Measurements from ENCODE around the gene GRHL1.
"Not testable (repeated sequence)": the region's sequence is repeated elsewhere in the genome, so short reads cannot be mapped to it uniquely, and the experiment has no call there.

The GRHL1 gene

GRCh38 chr2:9912468-9912867, 39.0 kb upstream of the GRHL1 start:
- DNase-seq (ENCODE audit: low read depth), result no peak

GRCh38 chr2:9914384-9915065, 37.0 kb upstream of the GRHL1 start:
- peak; percentile 71 for DNase-seq (ENCODE audit: low read depth)
- peak; percentile 44 for TF ChIP-seq CTCF (conservative IDR thresholded peaks at IDR 0.05; ENCODE audit: low read depth, low read length)
- no peak overlapping the region for H3K4me3 ChIP-seq (ENCODE audit: low read length)

More at GRCh38 chr2:9912468-9912867, 39.0 kb upstream of the GRHL1 start:
- TF ChIP-seq CTCF (conservative IDR thresholded peaks at IDR 0.05; ENCODE audit: low read depth, low read length), result no peak
- H3K4me3 ChIP-seq (ENCODE audit: low read length), result no peak overlapping the region

GRCh38 chr2:9918275-9918674, 33.2 kb upstream of the GRHL1 start:
- H3K4me3 ChIP-seq (ENCODE audit: low read length), result no peak overlapping the region
- no peak for TF ChIP-seq CTCF (conservative IDR thresholded peaks at IDR 0.05; ENCODE audit: low read depth, low read length)
- no peak for DNase-seq (ENCODE audit: low read depth)

- H3K4me3 ChIP-seq (ENCODE audit: low read length), result no peak overlapping the region
- no peak for DNase-seq (ENCODE audit: low read depth)
- TF ChIP-seq CTCF (conservative IDR thresholded peaks at IDR 0.05; ENCODE audit: low read depth, low read length), result no peak
These were observed 32.0 kb upstream of the GRHL1 start for GRCh38 chr2:9919512-9919911.

- not testable (repeated sequence) for DNase-seq (ENCODE audit: low read depth); H3K4me3 ChIP-seq (ENCODE audit: low read length)
These were observed 24.5 kb upstream of the GRHL1 start for GRCh38 chr2:9927020-9927419.

- no peak for DNase-seq (ENCODE audit: low read depth)
- TF ChIP-seq CTCF (conservative IDR thresholded peaks at IDR 0.05; ENCODE audit: low read depth, low read length), result no peak
- H3K4me3 ChIP-seq (ENCODE audit: low read length), result no peak overlapping the region
These were observed 14.2 kb upstream of the GRHL1 start for GRCh38 chr2:9937258-9937657.

- no peak overlapping the region for H3K4me3 ChIP-seq (ENCODE audit: low read length)
- no peak for TF ChIP-seq CTCF (conservative IDR thresholded peaks at IDR 0.05; ENCODE audit: low read depth, low read length)
- DNase-seq (ENCODE audit: low read depth), result no peak
These were observed 13.5 kb upstream of the GRHL1 start for GRCh38 chr2:9937968-9938367.
